ENCODE measurements around the gene CDKL5. TPM values are rescaled to one million over a fixed set of nuclear protein-coding genes. Genes with fewer than 3 reads are reported as not detected.

CDKL5 gene
- polyA plus RNA-seq, 1 experiment, result 5.1 TPM

- Histone ChIP-seq H3K4me3 (ENCODE audit: low read depth, low read length) (no peak overlapping the region), H3K27me3 (ENCODE audit: control insufficient read depth, insufficient read depth, low read length) (no peaks in the 10 kb centered on the region), H3K36me3 (ENCODE audit: control insufficient read depth, insufficient read depth, low read length) (no peaks in the 10 kb centered on the region)
- no peak for DNase-seq (ENCODE audit: low read depth)
- TF ChIP-seq CTCF (IDR thresholded peaks at IDR 0.05; ENCODE audit: insufficient read depth, low read depth, low read length), result no peak
- ChIA-PET POLR2A (no interaction called here), CTCF (no interaction called here)
Measured at GRCh38 chrX:18468599-18468998, 43.2 kb downstream of the CDKL5 start.

- Histone ChIP-seq H3K4me3 (ENCODE audit: low read depth, low read length) (no peak overlapping the region), H3K27me3 (ENCODE audit: control insufficient read depth, insufficient read depth, low read length) (no peaks in the 10 kb centered on the region), H3K36me3 (ENCODE audit: control insufficient read depth, insufficient read depth, low read length) (no peaks in the 10 kb centered on the region)
- ChIA-PET POLR2A (no interaction called here), CTCF (no interaction called here)
- no peak for DNase-seq (ENCODE audit: low read depth)
- TF ChIP-seq CTCF (IDR thresholded peaks at IDR 0.05; ENCODE audit: insufficient read depth, low read depth, low read length), result no peak
Measured at GRCh38 chrX:18471296-18471695, 45.9 kb downstream of the CDKL5 start.

GRCh38 chrX:18490806-18491555 is 65.6 kb downstream of the CDKL5 start:
- ChIA-PET POLR2A (no interaction called here), CTCF (no interaction called here)
- no peak for TF ChIP-seq CTCF (IDR thresholded peaks at IDR 0.05; ENCODE audit: insufficient read depth, low read depth, low read length)
- Histone ChIP-seq H3K36me3 (ENCODE audit: control insufficient read depth, insufficient read depth, low read length) (no peaks in the 10 kb centered on the region), H3K4me3 (ENCODE audit: low read depth, low read length) (no peak overlapping the region), H3K27me3 (ENCODE audit: control insufficient read depth, insufficient read depth, low read length) (no peaks in the 10 kb centered on the region)
- no peak for DNase-seq (ENCODE audit: low read depth)

- POLR2A ChIA-PET, result no interaction called here
- H3K4me3 ChIP-seq (ENCODE audit: low read depth, low read length), result no peak overlapping the region
- CTCF ChIA-PET, result no interaction called here
- DNase-seq (ENCODE audit: low read depth), result no peak
- no peaks in the 10 kb centered on the region for H3K36me3 ChIP-seq (ENCODE audit: control insufficient read depth, insufficient read depth, low read length)
- H3K27me3 ChIP-seq (ENCODE audit: control insufficient read depth, insufficient read depth, low read length), result no peaks in the 10 kb centered on the region
- no peak for TF ChIP-seq CTCF (IDR thresholded peaks at IDR 0.05; ENCODE audit: insufficient read depth, low read depth, low read length)
Measured at GRCh38 chrX:18491587-18492340, 66.4 kb downstream of the CDKL5 start.

- Histone ChIP-seq H3K4me3 (ENCODE audit: low read depth, low read length) (no peak overlapping the region), H3K36me3 (ENCODE audit: control insufficient read depth, insufficient read depth, low read length) (no peaks in the 10 kb centered on the region), H3K27me3 (ENCODE audit: control insufficient read depth, insufficient read depth, low read length) (no peaks in the 10 kb centered on the region)
- POLR2A ChIA-PET, result no interaction called here
- no peak for TF ChIP-seq CTCF (IDR thresholded peaks at IDR 0.05; ENCODE audit: insufficient read depth, low read depth, low read length)
- no peak for DNase-seq (ENCODE audit: low read depth)
- CTCF ChIA-PET, result no interaction called here
Measured at GRCh38 chrX:18534949-18535348, 109.5 kb downstream of the CDKL5 start.

Measured in BJ (cell line).